ENCODE data around the gene USP2.

Gene USP2

GRCh38 chr11:119422809-119423508, 41.5 kb upstream of the USP2 start, which contains the start of gene THY1:
Gene THY1 (minus strand): TSS chr11:119423172. CDS start chr11:119420905, 2,267 bp downstream.
- no peak for TF ChIP-seq CTCF (IDR thresholded peaks at IDR 0.05; ENCODE audit: insufficient read depth, low read depth, low read length, missing control alignments)
- H3K4me3 ChIP-seq (ENCODE audit: low read depth, low read length) = peak within 1 kb of the TSS; percentile 36
- no peak for DNase-seq (ENCODE audit: low read depth)

GRCh38 chr11:119421941-119422808, 40.7 kb upstream of the USP2 start:
- peak; percentile 15 for DNase-seq (ENCODE audit: low read depth)
- peak overlapping the region; percentile 36 for H3K4me3 ChIP-seq (ENCODE audit: low read depth, low read length)
- no peak for TF ChIP-seq CTCF (IDR thresholded peaks at IDR 0.05; ENCODE audit: insufficient read depth, low read depth, low read length, missing control alignments)

GRCh38 chr11:119421351-119421750, 39.9 kb upstream of the USP2 start:
- peak overlapping the region; percentile 36 for H3K4me3 ChIP-seq (ENCODE audit: low read depth, low read length)
- peak; percentile 46 for DNase-seq (ENCODE audit: low read depth)
- TF ChIP-seq CTCF (IDR thresholded peaks at IDR 0.05; ENCODE audit: insufficient read depth, low read depth, low read length, missing control alignments) = no peak

GRCh38 chr11:119420631-119421030, 39.1 kb upstream of the USP2 start:
- H3K4me3 ChIP-seq (ENCODE audit: low read depth, low read length) = no peak overlapping the region
- no peak for DNase-seq (ENCODE audit: low read depth)
- no peak for TF ChIP-seq CTCF (IDR thresholded peaks at IDR 0.05; ENCODE audit: insufficient read depth, low read depth, low read length, missing control alignments)

GRCh38 chr11:119419834-119420492, 38.5 kb upstream of the USP2 start:
- DNase-seq (ENCODE audit: low read depth) = no peak
- no peak overlapping the region for H3K4me3 ChIP-seq (ENCODE audit: low read depth, low read length)

More at GRCh38 chr11:119419834-119420492, 38.5 kb upstream of the USP2 start:
- no peak for TF ChIP-seq CTCF (IDR thresholded peaks at IDR 0.05; ENCODE audit: insufficient read depth, low read depth, low read length, missing control alignments)
